HG03432 (cell line): ENCODE results near the gene ARHGEF17.

Experiments
- ATAC-seq: cut with Tn5 transposase; IDR thresholded peaks from one replicate; pipeline ENCODE4 v1.9.1; 2021; ENCODE audit warnings: mild to moderate bottlenecking, moderate library complexity; ENCODE audit not compliant: unreplicated experiment

The ARHGEF17 gene

DNA sequence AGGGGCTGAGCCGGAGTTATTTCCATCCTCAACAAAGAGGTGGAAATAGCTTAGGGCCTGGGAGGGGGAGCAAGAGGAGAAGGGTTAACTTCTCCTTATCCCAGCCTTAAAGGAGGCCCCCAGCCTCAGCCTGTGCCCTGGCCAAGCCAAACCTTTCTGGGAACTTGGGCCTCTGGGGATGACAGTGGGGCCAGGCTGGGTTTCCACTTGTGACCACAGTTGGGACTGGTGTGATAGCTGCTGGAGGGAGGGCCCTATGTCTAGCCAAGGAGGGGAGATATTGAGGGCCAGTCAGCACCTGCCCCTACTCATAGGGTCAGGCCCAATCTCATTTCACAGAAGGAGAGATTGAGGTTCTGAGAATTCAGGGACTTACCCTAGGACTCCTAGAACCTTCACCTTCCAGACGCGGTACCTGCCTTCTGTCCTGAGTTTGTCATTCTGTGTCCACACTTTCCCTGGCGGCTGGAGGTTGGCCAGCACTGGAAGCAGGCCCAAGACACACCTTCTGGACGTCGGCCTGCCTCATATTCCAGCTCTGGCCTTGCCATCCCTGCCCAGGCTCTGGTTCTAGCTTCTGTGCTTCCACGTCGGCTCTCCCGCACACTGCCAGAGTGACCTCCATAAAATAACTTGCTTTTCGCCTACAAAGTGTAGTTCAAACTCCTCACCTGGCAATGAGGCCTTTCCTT is 71.3 kb downstream of the ARHGEF17 start:
- no peak for ATAC-seq

DNA sequence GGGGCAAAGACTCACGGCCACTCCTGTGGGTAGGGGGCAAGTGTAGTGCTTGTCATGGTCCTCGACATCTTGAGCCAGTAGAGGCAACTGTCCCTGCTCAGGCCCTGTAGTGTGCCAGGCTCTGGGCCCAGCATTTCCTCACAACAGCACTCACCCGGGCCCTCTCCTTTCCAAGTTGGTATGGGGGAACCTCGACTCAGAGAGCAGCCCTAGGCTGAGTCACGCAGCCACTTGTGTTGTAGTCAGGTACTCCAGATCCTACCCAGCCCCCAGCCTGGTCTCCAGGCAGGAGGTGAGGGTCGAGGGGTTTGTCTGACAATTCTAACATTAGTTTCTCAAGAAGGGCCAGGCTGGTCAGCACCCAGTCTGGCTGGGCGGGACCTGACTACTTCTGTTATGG is 72.3 kb downstream of the ARHGEF17 start:
- ATAC-seq = no peak

DNA sequence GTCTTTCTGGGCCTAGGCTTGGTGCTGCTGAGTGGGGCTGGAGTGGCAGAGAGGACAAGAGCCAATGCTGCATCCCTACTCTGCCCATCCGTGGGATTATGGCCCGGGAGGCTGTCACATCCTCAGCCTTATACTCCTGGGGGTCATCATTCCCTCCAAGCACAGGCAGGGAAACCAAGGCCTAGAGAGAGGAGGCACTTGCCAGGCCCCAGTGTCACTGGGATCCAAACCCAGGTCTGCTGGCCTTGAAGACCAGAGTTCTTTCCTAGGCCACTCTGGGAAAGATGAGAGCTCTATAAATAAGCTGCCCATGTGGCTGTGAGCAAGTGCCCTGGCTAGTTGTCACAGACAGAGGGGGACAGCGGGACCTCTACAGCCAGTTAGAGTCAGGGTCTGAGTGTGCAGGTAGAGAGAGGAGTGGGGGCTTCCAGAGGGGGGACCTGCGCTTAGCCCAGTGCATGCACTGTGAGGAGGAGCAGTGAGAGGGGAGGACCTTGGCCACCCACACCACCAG is 72.9 kb downstream of the ARHGEF17 start:
- no peak for ATAC-seq

DNA sequence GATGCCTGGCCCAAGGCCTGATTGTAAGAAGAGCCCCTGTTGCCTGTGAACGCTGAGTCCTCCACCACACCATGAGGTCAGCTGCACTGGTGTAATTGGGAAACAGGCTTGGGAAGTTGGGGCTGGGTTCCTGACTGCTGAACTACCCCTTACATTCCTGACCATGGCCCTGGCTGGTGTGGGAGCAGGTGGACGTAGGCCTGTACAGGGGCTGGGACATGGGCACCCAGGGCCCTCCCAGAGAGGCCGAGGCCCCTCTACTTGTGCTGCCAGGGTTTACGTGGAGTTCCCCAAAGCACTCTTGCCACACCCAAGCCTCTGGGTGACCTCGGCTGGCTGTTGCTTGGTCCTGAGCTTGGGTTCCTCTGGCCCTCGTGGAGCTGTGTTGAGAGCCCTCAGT is 73.5 kb downstream of the ARHGEF17 start:
- ATAC-seq = no peak

DNA sequence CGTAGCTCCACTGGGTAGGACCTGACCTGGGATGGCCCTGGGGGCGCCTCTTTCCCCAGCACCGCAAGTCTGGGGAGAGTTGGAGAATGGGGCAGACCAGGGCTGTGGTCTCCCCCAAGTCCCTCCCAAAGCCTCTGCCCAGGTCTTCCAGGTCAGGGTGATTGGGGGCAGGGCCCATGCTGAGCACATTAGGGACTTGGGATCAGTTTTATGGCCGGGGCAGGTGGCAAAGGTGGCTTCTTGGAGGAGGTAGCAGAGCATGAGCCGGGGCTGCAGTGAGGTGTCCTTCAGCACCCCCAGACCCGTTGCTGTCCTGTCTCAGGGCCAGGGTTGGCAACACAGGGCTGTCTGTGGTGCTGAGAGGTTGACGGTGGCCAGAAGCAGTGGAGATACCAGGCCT is 74.1 kb downstream of the ARHGEF17 start:
- no peak for ATAC-seq

DNA sequence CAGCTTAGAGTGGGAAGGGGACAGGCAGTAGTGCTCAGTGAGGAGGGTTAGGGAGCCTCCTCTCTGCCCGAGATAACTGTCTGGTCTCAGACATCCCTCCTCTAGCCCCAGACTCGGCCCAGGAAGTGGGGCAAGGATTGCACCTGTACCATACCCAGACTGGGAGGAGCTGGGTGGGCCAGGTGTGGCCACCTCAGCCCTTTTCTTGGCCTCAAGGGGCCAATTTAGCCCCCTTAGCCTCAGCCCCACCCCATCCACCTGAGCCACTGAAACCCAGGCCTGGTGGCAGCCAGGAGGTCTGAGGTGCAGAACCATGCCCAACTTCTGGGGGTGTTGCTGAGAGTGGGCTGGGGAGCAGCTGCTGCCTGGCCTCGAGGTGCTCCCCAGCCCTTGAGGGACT is 74.7 kb downstream of the ARHGEF17 start:
- no peak for ATAC-seq

DNA sequence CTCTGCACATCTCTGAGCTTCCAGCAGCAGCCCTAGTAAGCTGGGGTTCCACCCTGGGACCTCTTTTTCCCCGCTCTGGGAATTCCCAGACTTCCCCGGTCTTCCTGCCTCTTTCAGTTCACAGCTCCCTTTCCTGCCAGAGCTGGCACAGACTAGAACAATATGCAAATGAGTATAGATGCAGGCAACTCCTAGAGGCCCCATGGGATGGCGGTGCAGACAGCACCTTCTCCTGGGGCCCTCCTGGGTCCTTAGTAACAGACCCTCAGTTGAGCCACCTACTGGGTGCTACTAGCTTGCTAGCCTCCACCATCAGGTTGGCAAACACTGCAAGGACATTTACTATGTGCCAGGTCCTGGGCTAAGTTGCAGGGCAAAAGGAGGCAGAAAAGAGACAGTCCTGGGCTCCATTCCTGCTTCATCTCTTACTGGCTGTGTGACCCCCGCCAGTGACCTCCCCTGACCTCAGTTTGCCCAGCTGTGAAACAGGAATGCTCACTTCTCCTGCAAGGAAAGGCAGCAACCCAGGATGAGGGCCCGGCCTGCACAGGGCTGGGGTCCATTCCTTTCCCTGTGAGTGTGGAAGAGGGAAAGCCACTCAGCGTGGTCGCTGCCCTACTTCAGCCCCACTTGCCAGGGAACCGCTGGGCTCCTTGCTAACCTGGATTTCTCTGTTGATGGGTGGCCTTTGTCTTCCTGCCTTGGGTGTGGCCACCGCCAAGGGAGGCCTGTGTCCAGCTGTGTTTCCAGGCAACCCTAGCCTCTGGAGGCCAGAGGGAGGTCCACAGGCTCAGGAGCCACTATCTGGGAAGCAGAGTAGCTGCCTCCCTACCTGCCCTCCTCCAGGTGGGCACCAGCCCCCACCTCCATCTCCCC is 75.4 kb downstream of the ARHGEF17 start:
- ATAC-seq = peak; percentile 24

DNA sequence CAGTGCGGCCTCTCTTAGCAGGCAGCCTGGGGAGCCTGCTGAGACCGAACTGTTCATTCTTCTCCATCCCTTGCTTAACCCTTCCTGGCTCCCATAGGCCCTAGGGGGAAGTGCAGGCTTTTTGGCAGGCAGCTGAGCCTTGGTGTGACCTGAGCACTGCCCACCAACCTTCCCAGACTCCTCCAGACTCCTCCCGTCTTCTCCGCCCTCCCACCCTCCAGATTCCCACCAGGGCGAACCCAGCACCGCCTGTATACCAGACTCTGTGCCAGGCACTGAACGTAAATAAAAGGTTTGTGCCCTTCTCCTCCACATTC is 76.0 kb downstream of the ARHGEF17 start:
- ATAC-seq = no peak

DNA sequence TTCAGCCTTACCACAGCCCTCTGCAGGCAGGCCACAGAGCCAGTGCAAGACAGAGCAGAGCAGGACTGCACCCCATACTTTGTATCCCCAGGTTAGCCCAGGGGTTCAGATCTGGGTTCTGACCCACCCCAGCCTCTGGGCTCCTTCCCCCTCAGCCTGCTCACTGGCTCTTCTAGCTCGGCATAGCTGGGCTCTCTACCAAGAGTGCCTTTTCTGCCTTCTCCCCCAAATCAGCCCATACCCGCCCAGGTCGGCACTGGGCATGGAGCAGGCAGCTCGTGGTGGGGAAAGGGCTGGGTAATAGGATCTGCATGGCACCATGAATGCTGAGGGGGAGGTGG is 76.4 kb downstream of the ARHGEF17 start:
- no peak for ATAC-seq

DNA sequence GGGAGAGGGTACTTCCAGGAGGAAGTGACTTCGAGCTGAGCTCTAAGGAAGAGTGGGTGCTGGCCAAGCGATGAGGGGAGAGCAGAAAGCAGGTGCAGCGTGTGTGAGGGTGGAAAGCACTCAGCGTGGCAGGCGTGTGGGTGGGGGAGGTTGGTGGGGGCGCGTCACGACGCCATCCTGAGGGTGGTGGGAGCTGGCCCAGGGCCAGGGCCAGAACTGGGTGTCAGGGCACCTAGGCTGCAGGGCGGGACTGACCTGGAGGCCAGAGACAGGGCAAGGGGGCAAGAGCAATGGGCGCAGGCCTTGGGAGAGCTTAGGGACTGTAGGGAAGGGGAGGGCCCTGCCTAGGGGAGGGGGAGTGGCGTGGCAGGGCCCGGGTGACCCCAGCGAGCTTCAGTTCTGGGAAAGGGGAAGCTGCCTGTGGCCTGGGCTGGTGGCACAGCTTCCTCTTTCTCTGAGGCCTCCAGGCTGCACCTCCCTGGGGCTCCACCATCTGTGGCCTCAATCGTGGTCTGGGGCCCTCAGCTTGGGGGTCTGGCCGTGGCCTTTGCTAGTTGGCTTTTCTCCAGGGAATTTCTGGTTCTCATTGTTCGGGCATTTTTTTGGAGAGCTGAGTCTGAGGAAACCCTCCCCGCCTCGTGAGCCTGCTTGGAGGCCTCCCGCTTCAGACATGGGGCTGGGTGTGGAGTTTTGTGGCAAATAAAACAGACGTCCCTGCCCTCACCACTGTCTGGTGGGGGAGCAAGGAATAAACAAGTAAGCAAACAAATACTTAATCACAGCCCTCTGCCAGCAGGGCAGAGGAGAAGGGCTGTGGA is 77.0 kb downstream of the ARHGEF17 start:
- ATAC-seq = peak; percentile 48

DNA sequence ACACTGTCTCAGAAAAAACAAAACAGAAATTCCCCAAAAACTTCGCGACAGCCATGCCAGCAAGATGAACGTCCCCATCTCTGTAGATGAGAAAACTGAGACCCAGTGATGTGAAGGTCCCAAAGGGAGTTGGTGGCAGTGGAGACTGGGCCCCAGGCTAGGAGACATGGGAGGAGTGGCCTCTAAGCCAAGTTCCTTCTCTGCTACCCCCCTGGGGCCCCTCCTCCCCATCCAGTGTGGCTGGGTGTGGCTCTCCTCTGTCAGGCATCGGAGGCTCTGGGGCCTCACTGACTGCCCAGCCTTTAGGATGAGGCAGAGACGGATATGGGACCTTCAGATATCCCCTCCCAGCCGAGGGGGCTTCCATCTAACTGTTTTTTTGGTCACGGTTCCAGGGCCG is 77.9 kb downstream of the ARHGEF17 start:
- peak; percentile 30 for ATAC-seq

DNA sequence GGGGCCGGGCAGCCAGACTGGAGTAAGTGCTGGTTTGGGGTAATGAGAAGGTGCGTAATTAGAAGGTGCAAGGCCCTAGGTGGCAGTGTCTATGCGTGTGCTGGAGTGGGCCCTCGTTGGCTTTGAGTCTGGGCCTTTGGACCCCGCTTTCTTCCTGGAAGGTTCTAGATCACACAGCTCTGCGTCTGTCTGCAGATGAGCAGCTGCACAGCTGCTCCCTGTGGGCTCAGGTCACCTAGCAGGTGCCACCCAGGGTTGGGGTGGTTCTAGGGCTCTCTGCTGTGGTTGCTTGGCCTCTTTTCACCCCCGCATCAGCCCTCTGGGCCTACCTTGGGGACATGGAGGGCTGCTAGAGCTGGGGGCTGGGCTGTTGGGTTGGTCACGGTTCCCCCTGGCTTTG is 78.5 kb downstream of the ARHGEF17 start:
- no peak for ATAC-seq

DNA sequence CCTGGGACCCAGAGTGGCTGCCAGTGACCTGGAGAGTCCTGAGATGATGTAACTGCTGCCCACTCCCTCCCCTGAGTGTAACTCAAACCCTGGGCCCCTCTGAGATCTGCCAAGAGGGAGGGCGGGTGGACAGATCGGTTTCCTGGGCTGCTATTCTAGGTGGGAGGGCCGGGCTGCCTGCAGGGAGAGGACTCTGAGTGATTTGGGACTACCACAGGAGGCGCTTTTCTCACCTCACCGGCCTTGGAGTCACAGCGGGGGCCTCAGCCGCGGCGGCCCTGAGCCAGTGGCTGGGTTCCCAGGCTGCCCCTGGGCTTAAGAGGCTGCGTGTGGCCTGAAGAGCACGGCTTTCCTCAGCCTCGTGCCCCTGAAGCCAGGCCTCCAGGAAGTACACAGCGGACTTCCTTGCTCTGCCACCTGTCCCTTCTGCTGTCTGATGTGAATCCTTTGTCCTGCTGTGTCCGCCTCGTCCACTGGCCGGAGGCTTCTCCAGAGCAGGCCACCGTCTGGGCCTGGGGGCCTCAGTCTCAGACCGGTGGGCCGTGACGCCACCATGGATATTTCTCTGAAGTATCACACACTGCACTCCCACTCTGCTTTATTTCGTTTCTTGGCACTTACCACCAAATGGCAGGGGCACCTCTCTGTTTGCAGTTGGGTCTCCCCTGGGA is 79.7 kb downstream of the ARHGEF17 start:
- ATAC-seq = no peak

DNA sequence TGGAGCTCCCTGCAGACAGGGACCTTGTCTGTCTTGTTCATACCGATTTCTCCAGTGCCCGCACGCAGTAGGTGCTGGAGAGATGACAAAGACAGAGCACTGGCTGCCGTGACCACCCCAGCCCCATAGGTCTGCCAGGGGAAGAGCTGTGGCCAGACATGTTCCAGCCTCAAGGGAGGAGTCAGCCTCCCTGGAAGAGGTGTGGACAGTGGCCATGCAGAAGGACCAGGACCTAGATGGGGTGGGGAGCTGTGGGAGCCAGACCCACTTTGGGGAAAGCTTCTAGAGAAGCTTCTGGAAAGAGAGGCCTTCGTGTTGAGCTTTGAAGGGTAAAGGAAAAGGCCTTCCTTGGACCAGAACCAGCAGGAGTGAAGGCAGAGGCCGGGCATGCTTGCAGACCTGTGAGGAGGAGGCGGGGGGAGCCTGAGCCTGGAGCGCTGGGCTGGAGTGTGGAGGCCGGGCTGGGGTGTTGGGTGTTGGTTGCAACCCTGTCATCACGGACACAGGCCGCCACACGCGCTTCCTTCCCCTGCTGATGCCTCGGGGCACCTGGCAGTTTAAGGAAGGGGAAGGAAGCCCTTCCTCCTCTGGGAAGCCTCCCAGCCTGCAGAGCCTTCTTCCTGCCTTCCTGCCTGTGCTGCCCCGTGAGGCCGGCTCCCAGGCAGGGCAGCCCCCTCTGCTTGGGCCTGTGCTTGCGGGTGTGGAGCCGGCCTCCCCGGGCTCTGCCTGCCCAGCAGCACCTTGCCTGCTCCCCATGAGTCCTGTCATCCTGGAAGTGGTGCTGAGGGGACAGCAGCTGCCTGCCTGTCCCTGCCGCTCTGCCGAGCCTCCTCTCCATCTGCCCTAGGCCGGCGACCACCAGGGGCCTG is 80.4 kb downstream of the ARHGEF17 start:
- ATAC-seq = no peak

DNA sequence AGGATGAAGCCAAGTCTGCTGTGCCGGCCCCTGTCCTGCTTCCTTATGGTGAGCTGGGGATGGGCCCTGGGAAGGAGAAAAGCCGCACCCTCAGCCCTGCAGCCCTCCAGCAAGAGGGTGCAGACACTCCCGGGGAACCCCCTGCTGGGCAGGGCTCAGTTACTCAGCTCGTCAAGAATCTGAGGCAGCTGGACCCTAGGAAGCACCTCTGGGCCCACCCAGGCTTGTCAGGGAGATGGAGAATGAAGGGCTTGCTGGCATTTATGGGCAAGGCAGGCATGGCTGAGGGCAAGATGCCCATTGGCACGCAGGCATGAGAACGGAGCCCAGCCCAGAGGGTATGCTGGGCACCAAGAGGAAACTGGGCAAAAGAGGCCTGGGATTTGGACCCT is 81.1 kb downstream of the ARHGEF17 start:
- ATAC-seq = no peak

DNA sequence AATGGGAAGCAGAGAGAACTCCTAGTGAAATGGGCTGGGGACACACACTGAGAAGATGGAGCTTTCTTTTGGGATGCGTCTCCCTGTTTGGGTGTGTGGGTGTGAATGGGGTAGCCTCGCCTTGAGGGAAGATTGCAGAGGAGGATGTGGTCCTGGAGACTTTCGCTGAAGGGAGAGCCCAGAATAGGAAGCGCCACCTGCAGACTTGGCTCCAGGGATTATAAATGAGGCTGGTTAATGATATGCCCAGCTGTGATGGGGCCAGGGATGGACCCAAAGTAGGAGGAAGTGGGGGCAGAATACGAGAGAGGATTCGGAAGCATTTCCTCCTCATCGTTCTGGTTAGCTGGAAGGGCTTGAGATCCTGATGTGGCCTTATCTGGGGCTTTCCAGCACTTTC is 81.8 kb downstream of the ARHGEF17 start:
- ATAC-seq = no peak

DNA sequence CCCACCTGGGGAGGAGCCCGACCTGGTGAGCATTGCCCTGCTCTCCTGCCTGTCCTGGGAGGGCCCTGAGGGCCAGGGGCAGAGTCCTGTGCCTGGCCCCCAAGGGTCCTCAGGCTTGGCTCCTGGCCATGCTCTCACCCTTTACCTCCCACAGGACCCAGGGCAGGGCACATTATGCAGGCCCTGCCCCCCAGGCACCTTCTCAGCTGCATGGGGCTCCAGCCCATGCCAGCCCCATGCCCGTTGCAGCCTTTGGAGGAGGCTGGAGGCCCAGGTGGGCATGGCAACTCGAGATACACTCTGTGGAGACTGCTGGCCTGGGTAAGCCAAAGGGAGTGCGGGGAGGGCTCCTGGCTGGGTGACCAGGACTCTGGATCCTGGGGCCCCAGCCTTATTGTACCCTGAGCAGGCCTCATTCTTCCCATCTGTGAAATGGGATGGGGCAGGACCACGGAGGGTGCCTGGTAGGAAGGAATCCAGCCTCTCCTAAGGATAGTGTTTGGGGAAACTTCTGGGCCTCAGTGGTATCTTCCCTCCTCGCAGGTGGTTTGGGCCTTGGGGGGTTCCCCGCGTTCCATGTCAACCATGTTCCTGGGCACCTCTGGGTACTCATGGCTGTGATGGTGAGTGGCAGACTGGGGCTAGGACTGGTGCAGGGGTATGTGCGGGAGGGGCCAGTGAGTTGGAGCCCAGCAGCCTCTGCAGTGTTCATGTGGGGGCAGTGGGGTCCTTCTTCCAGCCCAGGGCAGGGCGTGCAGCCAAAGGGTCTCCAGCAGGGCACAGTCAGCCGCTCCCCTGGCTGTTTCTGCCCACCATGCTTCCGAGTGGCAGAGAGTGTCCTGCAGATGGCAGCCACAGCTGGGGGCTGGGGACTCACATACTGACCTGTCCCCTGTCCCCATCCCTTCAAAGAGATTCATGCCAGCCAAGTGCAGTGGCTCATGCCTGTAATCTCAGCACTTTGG is 82.8 kb downstream of the ARHGEF17 start:
- ATAC-seq = no peak

DNA sequence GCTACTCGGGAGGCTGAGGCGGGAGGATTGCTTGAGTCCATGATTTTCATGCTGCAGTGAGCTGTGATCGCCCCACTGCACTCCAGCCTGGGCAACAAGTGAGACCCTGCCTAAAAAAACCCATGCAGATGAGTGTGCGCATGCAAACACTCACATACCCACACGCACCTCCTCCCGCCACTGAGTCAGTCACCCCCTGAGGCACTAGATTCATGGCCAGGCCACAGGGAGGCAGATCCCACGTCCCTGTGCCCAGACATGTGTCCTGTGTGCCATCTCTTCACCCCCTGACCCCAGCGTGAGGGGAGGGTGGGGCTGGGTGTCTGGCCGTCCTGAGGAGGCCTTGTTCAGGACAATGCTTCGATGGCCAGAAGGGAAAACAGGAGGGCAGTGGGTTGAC is 83.6 kb downstream of the ARHGEF17 start:
- no peak for ATAC-seq
